ENCODE measurements around the gene SLC2A1.

DNA sequence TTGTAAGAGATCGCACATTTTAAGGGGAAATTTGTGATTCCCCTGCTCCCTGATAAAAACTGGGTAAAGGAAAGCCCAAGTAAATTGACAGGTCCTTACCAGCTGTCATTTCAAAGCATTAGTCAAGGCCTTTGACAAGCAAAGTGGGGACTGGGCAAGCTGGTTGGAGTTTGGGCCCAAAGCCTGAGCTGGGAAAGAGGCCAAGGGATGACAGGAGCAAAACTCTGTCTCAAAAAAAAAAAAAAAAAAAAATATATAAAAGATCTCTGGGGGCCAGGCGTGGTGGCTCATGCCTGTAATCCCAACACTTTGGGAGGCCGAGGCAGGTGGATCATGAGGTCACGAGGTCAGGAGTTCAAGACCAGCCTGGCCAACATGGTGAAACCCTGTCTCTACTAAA lies 36.9 kb downstream of the SLC2A1 start:
- TF ChIP-seq, protein P1, sequence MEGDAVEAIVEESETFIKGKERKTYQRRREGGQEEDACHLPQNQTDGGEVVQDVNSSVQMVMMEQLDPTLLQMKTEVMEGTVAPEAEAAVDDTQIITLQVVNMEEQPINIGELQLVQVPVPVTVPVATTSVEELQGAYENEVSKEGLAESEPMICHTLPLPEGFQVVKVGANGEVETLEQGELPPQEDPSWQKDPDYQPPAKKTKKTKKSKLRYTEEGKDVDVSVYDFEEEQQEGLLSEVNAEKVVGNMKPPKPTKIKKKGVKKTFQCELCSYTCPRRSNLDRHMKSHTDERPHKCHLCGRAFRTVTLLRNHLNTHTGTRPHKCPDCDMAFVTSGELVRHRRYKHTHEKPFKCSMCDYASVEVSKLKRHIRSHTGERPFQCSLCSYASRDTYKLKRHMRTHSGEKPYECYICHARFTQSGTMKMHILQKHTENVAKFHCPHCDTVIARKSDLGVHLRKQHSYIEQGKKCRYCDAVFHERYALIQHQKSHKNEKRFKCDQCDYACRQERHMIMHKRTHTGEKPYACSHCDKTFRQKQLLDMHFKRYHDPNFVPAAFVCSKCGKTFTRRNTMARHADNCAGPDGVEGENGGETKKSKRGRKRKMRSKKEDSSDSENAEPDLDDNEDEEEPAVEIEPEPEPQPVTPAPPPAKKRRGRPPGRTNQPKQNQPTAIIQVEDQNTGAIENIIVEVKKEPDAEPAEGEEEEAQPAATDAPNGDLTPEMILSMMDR (conservative IDR thresholded peaks at IDR 0.05; ENCODE audit: low read length), result no peak
- TF ChIP-seq EZH2phosphoT487 (IDR thresholded peaks at IDR 0.05; ENCODE audit: borderline replicate concordance, low read depth, low read length), result no peak

Measured in OCI-LY7 (cell line).